HUES6 (cell line): ENCODE results near the gene LETM1.
A peak's percentile ranks its signal among the peaks of the same experiment; 100 is the strongest.

Source experiments
- H3K27ac ChIP-seq: 2 replicates; pipeline ENCODE4 v1.7.0; 2013; ENCODE audit warnings: low read depth, mild to moderate bottlenecking, low read length, inconsistent platforms
- H3K27me3 ChIP-seq: 2 replicates; pipeline ENCODE4 v1.6.1; 2013; ENCODE audit warnings: low read length; ENCODE audit not compliant: control insufficient read depth, insufficient read depth
- H3K36me3 ChIP-seq: 2 replicates; pipeline ENCODE4 v1.6.1; 2013; ENCODE audit warnings: low read length; ENCODE audit not compliant: control insufficient read depth, insufficient read depth
- H3K4me1 ChIP-seq: 2 replicates; pipeline ENCODE4 v1.6.1; 2013; ENCODE audit warnings: low read length; ENCODE audit not compliant: control insufficient read depth, insufficient read depth
- H3K4me3 ChIP-seq: 2 replicates; pipeline ENCODE4 v1.5.1; 2013; ENCODE audit warnings: low read depth, low read length
- H3K9ac ChIP-seq: one replicate; pipeline ENCODE4 v1.6.1; 2013; ENCODE audit warnings: mild to moderate bottlenecking, low read length
- H3K9me3 ChIP-seq: 2 replicates; pipeline ENCODE4 v1.6.1; 2013; ENCODE audit warnings: low read depth, low read length; ENCODE audit not compliant: control insufficient read depth, insufficient read depth

Gene LETM1

GRCh38 chr4:1872870-1873269 lies 16.9 kb upstream of the LETM1 start:
- Histone ChIP-seq H3K27me3 (peaks cover 14% of the 10 kb centered on the region), H3K4me1 (peaks cover 28% of the 10 kb centered on the region), H3K9me3 (no peaks in the 10 kb centered on the region), H3K4me3 (peak overlapping the region; percentile 81), H3K36me3 (peaks cover 3% of the 10 kb centered on the region; the same call in 1 of the 2 replicates), H3K9ac (no peak overlapping the region), H3K27ac (no peak overlapping the region)

- Histone ChIP-seq H3K27me3 (peaks cover 27% of the 10 kb centered on the region), H3K4me3 (peak overlapping the region; percentile 81), H3K36me3 (no peaks in the 10 kb centered on the region), H3K9ac (peak overlapping the region; percentile 87), H3K27ac (peak overlapping the region; percentile 65; the same call in 1 of the 2 replicates), H3K4me1 (peaks cover 28% of the 10 kb centered on the region), H3K9me3 (no peaks in the 10 kb centered on the region)
Observed at GRCh38 chr4:1871471-1872021, 15.6 kb upstream of the LETM1 start.

- Histone ChIP-seq H3K27me3 (peaks cover 35% of the 10 kb centered on the region), H3K4me1 (peaks cover 28% of the 10 kb centered on the region), H3K36me3 (no peaks in the 10 kb centered on the region), H3K9ac (peak within 1 kb of the TSS; percentile 94), H3K9me3 (no peaks in the 10 kb centered on the region), H3K27ac (peak within 1 kb of the TSS; percentile 91), H3K4me3 (peak within 1 kb of the TSS; percentile 88)
Observed at GRCh38 chr4:1870578-1871443, 14.9 kb upstream of the LETM1 start, which contains the start of gene NSD2. TSS of gene NSD2 (plus strand) at chr4:1871393. CDS start at chr4:1900655, 29,262 bp downstream.

GRCh38 chr4:1870328-1870577 lies 14.3 kb upstream of the LETM1 start:
- peak overlapping the region; percentile 88 for H3K4me3 ChIP-seq
- H3K9me3 ChIP-seq: no peaks in the 10 kb centered on the region
- peaks cover 40% of the 10 kb centered on the region for H3K27me3 ChIP-seq

GRCh38 chr4:1869530-1870327 lies 13.8 kb upstream of the LETM1 start:
- Histone ChIP-seq H3K9ac (peak overlapping the region; percentile 94), H3K27ac (peak overlapping the region; percentile 91; the same call in 1 of the 2 replicates), H3K27me3 (peaks cover 46% of the 10 kb centered on the region), H3K36me3 (no peaks in the 10 kb centered on the region), H3K9me3 (no peaks in the 10 kb centered on the region), H3K4me3 (peak overlapping the region; percentile 88), H3K4me1 (peaks cover 28% of the 10 kb centered on the region)

More at GRCh38 chr4:1870328-1870577, 14.3 kb upstream of the LETM1 start:
- peak overlapping the region; percentile 91 for H3K27ac ChIP-seq
- H3K4me1 ChIP-seq: peaks cover 28% of the 10 kb centered on the region
- H3K36me3 ChIP-seq: no peaks in the 10 kb centered on the region
- H3K9ac ChIP-seq: peak overlapping the region; percentile 94

- H3K27me3 ChIP-seq: peaks cover 54% of the 10 kb centered on the region
Observed at GRCh38 chr4:1868912-1869311, 13.0 kb upstream of the LETM1 start.

GRCh38 chr4:1868293-1868692 lies 12.3 kb upstream of the LETM1 start:
- H3K36me3 ChIP-seq: no peaks in the 10 kb centered on the region
- peaks cover 60% of the 10 kb centered on the region for H3K27me3 ChIP-seq
- no peak overlapping the region for H3K4me3 ChIP-seq
- no peaks in the 10 kb centered on the region for H3K9me3 ChIP-seq
- H3K4me1 ChIP-seq: peaks cover 22% of the 10 kb centered on the region
- no peak overlapping the region for H3K27ac ChIP-seq
- no peak overlapping the region for H3K9ac ChIP-seq

More at GRCh38 chr4:1868912-1869311, 13.0 kb upstream of the LETM1 start:
- Histone ChIP-seq H3K9ac (no peak overlapping the region), H3K27ac (no peak overlapping the region), H3K4me3 (no peak overlapping the region), H3K9me3 (no peaks in the 10 kb centered on the region), H3K4me1 (peaks cover 27% of the 10 kb centered on the region), H3K36me3 (no peaks in the 10 kb centered on the region)

- Histone ChIP-seq H3K9ac (no peak overlapping the region), H3K9me3 (no peaks in the 10 kb centered on the region), H3K36me3 (no peaks in the 10 kb centered on the region), H3K4me1 (peaks cover 21% of the 10 kb centered on the region; the same call in 1 of the 2 replicates), H3K27me3 (peaks cover 81% of the 10 kb centered on the region), H3K4me3 (no peak overlapping the region), H3K27ac (no peak overlapping the region)
Observed at GRCh38 chr4:1866189-1866661, 10.3 kb upstream of the LETM1 start.

- H3K4me3 ChIP-seq: no peak overlapping the region
- H3K4me1 ChIP-seq: peaks cover 15% of the 10 kb centered on the region; the same call in 1 of the 2 replicates
- no peaks in the 10 kb centered on the region for H3K9me3 ChIP-seq
- H3K27me3 ChIP-seq: peaks cover 98% of the 10 kb centered on the region
- no peaks in the 10 kb centered on the region for H3K36me3 ChIP-seq
- no peak overlapping the region for H3K9ac ChIP-seq
- no peak overlapping the region for H3K27ac ChIP-seq
Observed at GRCh38 chr4:1864076-1865008, 8.4 kb upstream of the LETM1 start.
